Progenitor cell of endocrine pancreas (in vitro differentiated cells): Measurements from ENCODE around the gene RASD2. TPM values are rescaled to one million over a fixed set of nuclear protein-coding genes. Genes with fewer than 3 reads are reported as not detected.

Experiments
- DNase-seq: peaks from one replicate; pipeline ENCODE4 v3.0.0; 2021; ENCODE audit warnings: low spot score; ENCODE audit not compliant: unreplicated experiment
- H3K27ac Mint-ChIP-seq: 2 replicates; pipeline ENCODE4 v1.8.0; 2021; ENCODE audit warnings: mild to moderate bottlenecking, moderate library complexity, mixed read lengths
- H3K27me3 Mint-ChIP-seq: 2 replicates; pipeline ENCODE4 v1.8.0; 2021; ENCODE audit warnings: mixed read lengths
- H3K36me3 Mint-ChIP-seq: 2 replicates; pipeline ENCODE4 v1.8.0; 2022; ENCODE audit warnings: mixed read lengths; ENCODE audit not compliant: insufficient read depth
- H3K4me1 Mint-ChIP-seq: 2 replicates; pipeline ENCODE4 v1.8.0; 2021; ENCODE audit warnings: low read depth, mixed read lengths
- H3K4me3 Mint-ChIP-seq: 2 replicates; pipeline ENCODE4 v1.8.0; 2021; ENCODE audit warnings: low read depth, mild to moderate bottlenecking, moderate library complexity, mixed read lengths
- H3K9me3 Mint-ChIP-seq: 2 replicates; pipeline ENCODE4 v1.8.0; 2021; ENCODE audit warnings: low read depth, mixed read lengths
- total RNA-seq: library from RNA; stranded (reverse); gene quantifications from 2 replicates; pipeline ENCODE4 v1.2.1, GENCODE V29; 2021
- TF ChIP-seq, protein P1 (sequence below): fragments of 200-600 bp; sonication (generic); IDR thresholded peaks from one replicate; pipeline ENCODE4 v1.5.0; 2021; ENCODE audit warnings: antibody characterized with exemption, mild to moderate bottlenecking; ENCODE audit not compliant: unreplicated experiment

The RASD2 gene
- total RNA-seq, 1 donor from 2014 or later: 0.07 TPM

GRCh38 chr22:35548722-35549112, 8.1 kb downstream of the RASD2 start:
- TF ChIP-seq, protein P1, sequence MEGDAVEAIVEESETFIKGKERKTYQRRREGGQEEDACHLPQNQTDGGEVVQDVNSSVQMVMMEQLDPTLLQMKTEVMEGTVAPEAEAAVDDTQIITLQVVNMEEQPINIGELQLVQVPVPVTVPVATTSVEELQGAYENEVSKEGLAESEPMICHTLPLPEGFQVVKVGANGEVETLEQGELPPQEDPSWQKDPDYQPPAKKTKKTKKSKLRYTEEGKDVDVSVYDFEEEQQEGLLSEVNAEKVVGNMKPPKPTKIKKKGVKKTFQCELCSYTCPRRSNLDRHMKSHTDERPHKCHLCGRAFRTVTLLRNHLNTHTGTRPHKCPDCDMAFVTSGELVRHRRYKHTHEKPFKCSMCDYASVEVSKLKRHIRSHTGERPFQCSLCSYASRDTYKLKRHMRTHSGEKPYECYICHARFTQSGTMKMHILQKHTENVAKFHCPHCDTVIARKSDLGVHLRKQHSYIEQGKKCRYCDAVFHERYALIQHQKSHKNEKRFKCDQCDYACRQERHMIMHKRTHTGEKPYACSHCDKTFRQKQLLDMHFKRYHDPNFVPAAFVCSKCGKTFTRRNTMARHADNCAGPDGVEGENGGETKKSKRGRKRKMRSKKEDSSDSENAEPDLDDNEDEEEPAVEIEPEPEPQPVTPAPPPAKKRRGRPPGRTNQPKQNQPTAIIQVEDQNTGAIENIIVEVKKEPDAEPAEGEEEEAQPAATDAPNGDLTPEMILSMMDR: peak; percentile 3
- Mint-ChIP-seq H3K36me3 (no peaks in the 10 kb centered on the region), H3K27me3 (peaks cover 51% of the 10 kb centered on the region), H3K27ac (no peak overlapping the region), H3K4me3 (no peak overlapping the region), H3K4me1 (no peaks in the 10 kb centered on the region), H3K9me3 (no peaks in the 10 kb centered on the region)
- DNase-seq: no peak

DNA sequence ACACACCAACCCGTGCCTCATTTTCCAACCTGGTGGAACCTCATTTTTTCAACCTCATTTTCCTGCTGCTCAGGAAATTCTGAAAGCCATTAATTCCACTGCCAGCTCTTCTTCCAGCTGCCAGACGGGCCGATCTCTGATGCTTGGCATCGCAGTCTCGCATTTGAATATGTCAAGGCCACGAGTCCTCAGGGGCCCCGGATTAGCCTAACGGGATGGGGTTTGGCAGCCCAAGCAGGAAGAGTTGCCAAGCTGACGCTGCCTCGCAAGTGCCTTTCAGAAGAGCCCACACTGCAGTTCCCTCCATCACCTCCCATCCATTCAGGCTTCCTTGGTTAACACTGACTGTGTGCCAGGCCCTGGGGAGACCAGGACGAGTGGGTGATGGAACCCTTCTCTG, 8.7 kb downstream of the RASD2 start:
- TF ChIP-seq, protein P1: no peak
- Mint-ChIP-seq H3K36me3 (no peaks in the 10 kb centered on the region), H3K9me3 (no peaks in the 10 kb centered on the region), H3K4me1 (no peaks in the 10 kb centered on the region), H3K4me3 (no peak overlapping the region), H3K27ac (no peak overlapping the region), H3K27me3 (peaks cover 51% of the 10 kb centered on the region)
- DNase-seq: no peak

- no peak for DNase-seq
- H3K9me3 Mint-ChIP-seq: no peaks in the 10 kb centered on the region
- peaks cover 49% of the 10 kb centered on the region for H3K27me3 Mint-ChIP-seq
- TF ChIP-seq, protein P1: no peak
- H3K27ac Mint-ChIP-seq: no peak overlapping the region
- H3K4me3 Mint-ChIP-seq: no peak overlapping the region
- no peaks in the 10 kb centered on the region for H3K4me1 Mint-ChIP-seq
- no peaks in the 10 kb centered on the region for H3K36me3 Mint-ChIP-seq
Observed at GRCh38 chr22:35551549-35552177, 11.0 kb downstream of the RASD2 start.

DNA sequence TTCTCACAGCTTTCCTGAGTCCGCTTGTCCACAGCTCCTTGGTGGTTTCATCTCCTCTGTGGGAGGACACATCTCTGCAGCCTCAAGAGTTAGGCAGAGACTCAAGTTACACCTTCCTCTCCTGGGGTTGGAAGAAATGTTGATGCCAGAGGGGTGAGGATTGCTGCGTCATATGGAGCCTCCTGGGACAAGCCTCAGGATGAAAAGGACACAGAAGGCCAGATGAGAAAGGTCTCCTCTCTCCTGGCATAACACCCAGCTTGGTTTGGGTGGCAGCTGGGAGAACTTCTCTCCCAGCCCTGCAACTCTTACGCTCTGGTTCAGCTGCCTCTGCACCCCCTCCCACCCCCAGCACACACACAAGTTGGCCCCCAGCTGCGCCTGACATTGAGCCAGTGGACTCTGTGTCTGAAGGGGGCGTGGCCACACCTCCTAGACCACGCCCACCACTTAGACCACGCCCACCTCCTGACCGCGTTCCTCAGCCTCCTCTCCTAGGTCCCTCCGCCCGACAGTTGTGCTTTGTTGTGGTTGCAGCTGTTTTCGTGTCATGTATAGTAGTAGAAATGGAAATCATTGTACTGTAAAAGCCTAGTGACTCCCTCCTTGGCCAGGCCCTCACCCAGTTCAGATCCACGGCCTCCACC, 11.7 kb downstream of the RASD2 start:
- no peaks in the 10 kb centered on the region for H3K4me1 Mint-ChIP-seq
- no peaks in the 10 kb centered on the region for H3K9me3 Mint-ChIP-seq
- no peak overlapping the region for H3K4me3 Mint-ChIP-seq
- H3K27me3 Mint-ChIP-seq: peaks cover 49% of the 10 kb centered on the region
- peak overlapping the region; percentile 65 for H3K27ac Mint-ChIP-seq
- TF ChIP-seq, protein P1: no peak
- no peaks in the 10 kb centered on the region for H3K36me3 Mint-ChIP-seq
- DNase-seq: peak; percentile 21

DNA sequence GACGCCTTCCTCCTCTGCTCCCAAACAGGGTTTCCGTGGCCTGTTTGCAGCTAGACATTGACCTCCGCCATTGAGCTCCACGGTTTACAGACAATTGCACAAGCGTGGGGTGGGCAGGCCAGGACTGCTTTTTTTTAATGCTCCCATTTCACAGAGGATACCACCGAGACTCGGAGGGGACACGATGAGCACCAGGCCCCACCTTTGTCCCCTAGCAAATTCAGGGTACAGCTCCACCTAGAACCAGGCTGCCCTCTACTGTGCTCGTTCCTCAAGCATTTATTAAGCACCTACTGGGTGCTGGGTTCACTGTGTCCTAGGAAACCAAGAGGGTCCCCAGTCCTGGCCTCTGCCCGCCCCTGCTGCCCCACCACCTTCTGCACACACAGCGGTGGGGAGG, 12.2 kb downstream of the RASD2 start:
- peaks cover 52% of the 10 kb centered on the region for H3K27me3 Mint-ChIP-seq
- no peaks in the 10 kb centered on the region for H3K4me1 Mint-ChIP-seq

More for the DNA sequence above, 12.2 kb downstream of the RASD2 start:
- Mint-ChIP-seq H3K27ac (peak overlapping the region; percentile 65), H3K4me3 (no peak overlapping the region), H3K36me3 (no peaks in the 10 kb centered on the region), H3K9me3 (no peaks in the 10 kb centered on the region)
- TF ChIP-seq, protein P1: no peak
- no peak for DNase-seq
